ENCODE measurements around the gene CFL2. TPM values are rescaled to one million over a fixed set of nuclear protein-coding genes. Genes with fewer than 3 reads are reported as not detected.

The CFL2 gene
- total RNA-seq, result 73.4 and 90.7 TPM in 2 replicates

GRCh38 chr14:34714320-34715126, at the start of gene CFL2:
Gene CFL2 (minus strand): TSS chr14:34714593. CDS start chr14:34714540, 53 bp downstream.

Other genes with a start within 250 kb of the CFL2 start
- gene EAPP, start 174.9 kb downstream of the CFL2 start, total RNA-seq, result 18.4 and 27.4 TPM in 2 replicates
- 222 and 234 TPM in 2 replicates for gene SNX6, start 84.4 kb downstream of the CFL2 start, total RNA-seq
- 40.7 and 42.6 TPM in 2 replicates for gene BAZ1A, start 160.8 kb upstream of the CFL2 start, total RNA-seq